Lower lobe of right lung (tissue), 2 donors: ENCODE data around the gene FAM168B. TPM values are rescaled to one million over a fixed set of nuclear protein-coding genes. Genes with fewer than 3 reads are reported as not detected.

Experiments
- ATAC-seq, 2 donors: fragments of 200-7000 bp; cut with Tn5 transposase; one replicate each; pipeline ENCODE4 v1.9.1; 2020 to 2022; ENCODE audit warnings: mild to moderate bottlenecking in 2 of 2, moderate library complexity in 2 of 2
- DNase-seq: peaks from one replicate; pipeline ENCODE4 v3.0.0-alpha.2; 2020
- H3K27ac ChIP-seq: fragments of 200-600 bp; one replicate; pipeline ENCODE4 v1.8.0; 2022
- H3K27me3 ChIP-seq: fragments of 200-600 bp; one replicate; pipeline ENCODE4 v1.8.0; 2022; ENCODE audit warnings: low read depth
- H3K36me3 ChIP-seq: fragments of 200-600 bp; one replicate; pipeline ENCODE4 v1.8.0; 2022; ENCODE audit warnings: mild to moderate bottlenecking
- H3K4me1 ChIP-seq: fragments of 200-600 bp; one replicate; pipeline ENCODE4 v1.8.0; 2022
- H3K4me3 ChIP-seq: fragments of 200-600 bp; one replicate; pipeline ENCODE4 v1.8.0; 2022; ENCODE audit warnings: mild to moderate bottlenecking
- H3K9me3 ChIP-seq: fragments of 200-600 bp; one replicate; pipeline ENCODE4 v1.8.0; 2022
- intact Hi-C: fragments of 100-400 bp; cut with DNase I; formaldehyde crosslinking; loops from one replicate; pipeline ENCODE4 v1.11.0; 2022
- total RNA-seq: library from RNA; stranded (reverse); fragmentation: NEBNext Ultra II Directional; extraction: Animal tissue kit (Norgen Biotek cat#: 25700); gene quantifications from one replicate; pipeline ENCODE4 v1.2.1, GENCODE V29; 2021
- TF ChIP-seq, protein P1 (sequence below): fragments of 200-600 bp; IDR thresholded peaks from one replicate; pipeline ENCODE4 v1.8.0; 2022; ENCODE audit warnings: antibody characterized with exemption, mild to moderate bottlenecking
- donor health status: DM: no; HTN: yes; CAD: no; lungs with severe emphysema.

The FAM168B gene
- total RNA-seq, 1 donor from 2014 or later = 74.1 TPM

DNA sequence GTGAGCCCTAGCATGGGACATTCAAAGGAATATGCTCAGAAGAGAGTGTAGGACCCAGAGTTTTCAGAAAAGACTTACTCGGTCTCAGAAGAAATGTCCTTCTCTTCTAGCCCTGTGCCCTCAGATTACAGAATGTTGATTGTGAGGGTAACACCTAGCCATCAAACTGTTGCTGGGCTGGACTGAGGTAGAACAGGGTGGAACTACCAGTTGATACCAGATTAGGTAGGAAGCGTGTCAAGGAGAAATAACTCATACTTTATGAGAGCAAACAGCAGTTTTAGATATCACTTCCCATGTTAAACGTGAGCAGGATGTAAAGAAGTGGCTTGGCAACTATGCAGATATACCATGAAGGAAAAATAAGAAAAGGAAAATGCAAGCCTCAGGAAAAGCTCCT is 34.7 kb upstream of the FAM168B start:
- no peaks in the 10 kb centered on the region for H3K27me3 ChIP-seq
- DNase-seq = no peak
- TF ChIP-seq, protein P1, sequence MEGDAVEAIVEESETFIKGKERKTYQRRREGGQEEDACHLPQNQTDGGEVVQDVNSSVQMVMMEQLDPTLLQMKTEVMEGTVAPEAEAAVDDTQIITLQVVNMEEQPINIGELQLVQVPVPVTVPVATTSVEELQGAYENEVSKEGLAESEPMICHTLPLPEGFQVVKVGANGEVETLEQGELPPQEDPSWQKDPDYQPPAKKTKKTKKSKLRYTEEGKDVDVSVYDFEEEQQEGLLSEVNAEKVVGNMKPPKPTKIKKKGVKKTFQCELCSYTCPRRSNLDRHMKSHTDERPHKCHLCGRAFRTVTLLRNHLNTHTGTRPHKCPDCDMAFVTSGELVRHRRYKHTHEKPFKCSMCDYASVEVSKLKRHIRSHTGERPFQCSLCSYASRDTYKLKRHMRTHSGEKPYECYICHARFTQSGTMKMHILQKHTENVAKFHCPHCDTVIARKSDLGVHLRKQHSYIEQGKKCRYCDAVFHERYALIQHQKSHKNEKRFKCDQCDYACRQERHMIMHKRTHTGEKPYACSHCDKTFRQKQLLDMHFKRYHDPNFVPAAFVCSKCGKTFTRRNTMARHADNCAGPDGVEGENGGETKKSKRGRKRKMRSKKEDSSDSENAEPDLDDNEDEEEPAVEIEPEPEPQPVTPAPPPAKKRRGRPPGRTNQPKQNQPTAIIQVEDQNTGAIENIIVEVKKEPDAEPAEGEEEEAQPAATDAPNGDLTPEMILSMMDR = no peak

DNA sequence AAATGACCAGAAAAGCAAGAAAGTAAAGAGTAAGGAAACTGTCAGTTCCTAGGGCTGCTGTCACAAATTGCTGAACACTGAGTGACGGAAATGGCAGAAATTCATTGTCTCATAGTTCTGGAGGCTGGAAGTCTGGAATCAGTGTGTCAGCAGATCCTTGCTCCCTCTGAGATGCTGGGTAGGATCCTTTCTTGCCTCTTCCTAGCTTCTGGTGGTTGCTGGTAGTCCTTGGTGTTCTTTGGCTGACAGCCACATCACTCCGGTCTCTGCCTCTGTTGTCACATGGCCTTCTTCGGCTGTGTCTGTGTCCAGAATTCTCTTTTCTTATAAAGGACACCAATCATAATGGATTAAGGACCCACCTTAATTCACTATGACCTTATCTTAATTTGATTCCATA is 33.8 kb upstream of the FAM168B start:
- intact Hi-C loops = no loop called here
- H3K36me3 ChIP-seq = peaks cover 81% of the 10 kb centered on the region
- ATAC-seq = no peak

More for the DNA sequence above, 34.7 kb upstream of the FAM168B start:
- ATAC-seq = no peak
- Histone ChIP-seq H3K4me1 (no peaks in the 10 kb centered on the region), H3K9me3 (no peaks in the 10 kb centered on the region), H3K4me3 (no peak overlapping the region), H3K27ac (no peak overlapping the region), H3K36me3 (peaks cover 81% of the 10 kb centered on the region)
- intact Hi-C loops = no loop called here

DNA sequence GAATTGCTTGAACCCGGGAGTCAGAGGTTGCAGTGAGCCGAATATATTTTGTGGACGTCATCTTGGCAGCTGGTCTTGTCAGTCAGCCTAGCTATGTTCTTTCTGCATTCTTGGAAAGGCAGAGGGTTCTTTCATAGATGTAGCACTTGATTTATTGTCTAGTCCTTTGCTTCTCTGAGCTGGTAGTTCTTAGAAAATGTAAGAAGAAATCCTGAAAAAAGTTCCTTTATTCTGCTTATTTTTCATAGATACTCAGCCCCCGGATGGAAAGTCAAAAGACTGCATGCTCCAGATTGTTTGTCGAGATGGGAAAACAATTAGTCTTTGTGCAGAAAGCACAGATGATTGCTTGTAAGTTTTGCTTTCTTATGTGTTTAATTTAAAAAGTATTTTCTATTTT is 33.2 kb upstream of the FAM168B start:
- no peak overlapping the region for H3K27ac ChIP-seq
- no peaks in the 10 kb centered on the region for H3K9me3 ChIP-seq
- TF ChIP-seq, protein P1 = no peak
- ATAC-seq (no peak), DNase-seq (no peak)
- intact Hi-C loops = no loop called here
- H3K4me1 ChIP-seq = no peaks in the 10 kb centered on the region
- H3K36me3 ChIP-seq = peaks cover 81% of the 10 kb centered on the region
- no peaks in the 10 kb centered on the region for H3K27me3 ChIP-seq
- H3K4me3 ChIP-seq = no peak overlapping the region

More for the DNA sequence above, 33.8 kb upstream of the FAM168B start:
- Histone ChIP-seq H3K27ac (no peak overlapping the region), H3K27me3 (no peaks in the 10 kb centered on the region), H3K4me3 (no peak overlapping the region), H3K9me3 (no peaks in the 10 kb centered on the region), H3K4me1 (no peaks in the 10 kb centered on the region)
- TF ChIP-seq, protein P1 = no peak
- no peak for DNase-seq

DNA sequence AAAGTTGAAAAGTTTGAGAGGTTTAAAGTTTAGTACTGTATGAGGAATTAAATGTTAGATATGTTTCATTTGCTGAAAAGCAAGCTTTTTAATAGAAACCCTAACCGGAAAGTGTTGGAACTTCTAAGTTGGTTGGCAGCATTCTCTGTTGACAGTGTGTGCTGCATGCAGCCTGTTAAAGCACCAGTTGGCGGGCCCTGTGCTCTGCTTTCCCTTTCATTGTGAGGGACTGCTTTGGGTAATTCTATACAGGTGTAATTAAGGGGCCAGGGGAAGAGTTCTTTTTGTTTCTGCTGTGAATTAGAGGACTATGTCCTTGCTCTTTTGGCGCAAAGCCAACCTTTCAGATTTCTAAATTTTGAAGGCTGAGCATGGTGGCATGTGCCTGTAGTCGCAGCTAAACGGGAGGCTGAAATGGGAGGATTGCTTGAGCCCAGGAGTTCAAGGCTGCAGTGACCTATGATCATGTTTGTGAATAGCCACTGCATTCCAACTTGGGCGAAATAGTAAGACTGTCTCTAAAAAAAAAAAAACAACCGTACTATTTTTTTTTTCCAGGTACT is 32.0 kb upstream of the FAM168B start:
- ATAC-seq (no peak), DNase-seq (no peak)
- H3K4me1 ChIP-seq = no peaks in the 10 kb centered on the region
- no peaks in the 10 kb centered on the region for H3K27me3 ChIP-seq
- no peak overlapping the region for H3K4me3 ChIP-seq
- H3K9me3 ChIP-seq = no peaks in the 10 kb centered on the region
- H3K27ac ChIP-seq = no peak overlapping the region
- TF ChIP-seq, protein P1 = no peak
- H3K36me3 ChIP-seq = peaks cover 75% of the 10 kb centered on the region
- intact Hi-C loops = no loop called here

- TF ChIP-seq, protein P1 = no peak
Measured at GRCh38 chr2:131123192-131123591, 29.9 kb upstream of the FAM168B start.

More at GRCh38 chr2:131123192-131123591, 29.9 kb upstream of the FAM168B start:
- H3K4me3 ChIP-seq = no peak overlapping the region
- H3K36me3 ChIP-seq = peaks cover 54% of the 10 kb centered on the region
- no peaks in the 10 kb centered on the region for H3K9me3 ChIP-seq
- H3K4me1 ChIP-seq = no peaks in the 10 kb centered on the region
- H3K27me3 ChIP-seq = no peaks in the 10 kb centered on the region
- no peak overlapping the region for H3K27ac ChIP-seq
- intact Hi-C loops = no loop called here
- ATAC-seq (no peak), DNase-seq (no peak)
